NK-92 (cell line): ENCODE data around the gene SPSB1.
"Not testable (repeated sequence)": the region's sequence is repeated elsewhere in the genome, so short reads cannot be mapped to it uniquely, and the experiment has no call there.

Experiments
- DNase-seq: peaks from one replicate; lab custom pipeline; 2025; ENCODE audit not compliant: unreplicated experiment; lab: John Stamatoyannopoulos, UW

Gene SPSB1

GRCh38 chr1:9299571-9300541 is 7.2 kb downstream of the SPSB1 start:
- DNase-seq: not testable (repeated sequence)

DNA sequence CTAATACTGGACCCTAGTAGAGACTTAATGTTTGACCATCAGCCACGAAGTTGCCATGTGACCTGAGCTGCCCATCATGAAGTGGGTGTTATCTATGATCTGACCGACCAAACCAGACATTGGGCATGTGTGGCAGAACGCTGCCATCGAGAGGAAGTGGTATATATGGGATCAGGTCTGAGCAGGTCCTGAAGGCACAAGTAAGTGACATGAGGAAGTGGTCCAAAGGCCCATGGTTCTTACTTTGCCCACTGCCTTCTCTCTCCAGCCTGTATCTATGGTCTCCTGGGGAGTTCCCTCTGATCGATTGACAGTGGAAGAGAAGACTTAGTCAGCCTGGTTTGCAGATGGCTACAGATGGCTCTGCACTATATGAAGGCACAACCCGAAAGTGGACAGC is 7.9 kb downstream of the SPSB1 start:
- DNase-seq: no peak

DNA sequence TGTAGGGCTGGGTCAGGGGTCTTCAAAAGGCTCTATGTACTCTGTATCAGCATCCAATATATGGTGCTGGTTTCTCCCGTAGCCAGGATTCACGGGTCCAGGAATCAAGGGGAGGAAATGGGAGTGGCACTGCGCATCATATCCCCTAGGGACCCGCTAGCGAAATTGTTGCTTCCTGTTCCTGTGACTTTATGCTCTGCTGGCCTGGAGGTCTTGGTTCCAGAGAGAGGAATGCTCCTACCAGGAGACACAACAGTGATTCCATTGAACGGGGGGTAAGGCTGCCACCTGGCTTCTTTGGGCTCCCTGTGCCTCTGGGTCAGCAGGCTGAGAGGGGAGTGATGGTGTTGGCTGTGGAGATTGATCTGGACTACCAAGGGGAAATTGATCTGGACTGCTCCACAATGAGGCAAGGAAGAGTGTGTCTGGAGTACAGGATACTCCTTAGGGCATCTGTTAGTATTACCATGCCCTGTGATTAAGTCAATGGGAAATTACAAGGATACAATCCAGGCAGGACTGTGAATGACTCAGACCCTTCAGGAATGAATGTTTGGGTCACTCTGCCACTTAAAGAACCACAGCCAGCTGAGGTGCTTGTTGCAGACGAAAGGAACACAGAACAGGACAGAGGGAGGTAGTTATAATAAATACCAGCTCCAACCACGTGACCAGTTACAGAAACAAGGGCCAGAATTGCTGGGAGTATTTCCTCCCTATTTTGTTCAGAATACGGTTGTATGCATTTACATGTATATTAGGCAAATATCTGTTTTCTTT is 10.2 kb downstream of the SPSB1 start:
- DNase-seq: no peak

DNA sequence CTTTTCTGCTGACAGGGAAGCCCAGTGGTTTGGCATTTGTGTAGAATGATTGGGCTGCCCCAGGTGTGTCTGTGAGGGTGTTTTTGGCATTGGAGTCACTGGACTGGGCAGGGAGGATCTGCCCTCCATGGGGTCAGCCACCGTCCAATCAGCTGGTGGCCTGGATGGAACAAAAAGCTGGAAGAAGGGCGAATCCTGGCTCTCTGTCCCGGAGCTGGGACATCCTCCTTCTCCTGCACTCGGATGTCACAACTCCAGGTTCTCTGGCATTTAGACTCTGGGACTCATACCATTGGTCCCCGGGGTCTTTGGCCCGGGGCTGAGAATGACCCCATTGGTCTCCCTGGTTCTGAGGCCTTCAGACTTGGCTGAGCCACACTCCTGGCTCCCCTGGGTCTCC is 11.2 kb downstream of the SPSB1 start:
- no peak for DNase-seq

- no peak for DNase-seq
These were observed 12.5 kb downstream of the SPSB1 start for GRCh38 chr1:9305216-9305615.

- no peak for DNase-seq
These were observed 13.3 kb downstream of the SPSB1 start for GRCh38 chr1:9306006-9306405.

DNA sequence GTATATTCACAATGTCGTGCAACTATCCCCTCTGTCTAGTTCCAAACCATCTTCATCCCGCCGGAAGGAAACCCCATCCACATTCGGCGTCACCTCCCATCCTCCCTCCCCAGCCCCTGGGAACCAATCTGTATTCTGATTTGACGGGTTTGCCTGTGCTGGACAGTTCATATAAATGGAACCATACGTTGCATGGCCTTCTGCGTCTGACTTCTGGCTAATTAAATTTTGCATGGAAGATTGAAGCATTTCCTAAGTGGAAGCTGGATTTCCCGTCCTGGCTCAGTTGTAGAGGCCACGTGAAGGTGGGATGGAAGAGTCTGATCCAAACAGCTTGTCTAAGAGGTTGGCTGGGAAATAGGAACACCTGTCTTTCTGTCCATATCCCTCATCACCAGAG is 14.6 kb downstream of the SPSB1 start:
- DNase-seq: no peak

- DNase-seq: no peak
These were observed 15.6 kb downstream of the SPSB1 start for GRCh38 chr1:9308236-9308785.

DNA sequence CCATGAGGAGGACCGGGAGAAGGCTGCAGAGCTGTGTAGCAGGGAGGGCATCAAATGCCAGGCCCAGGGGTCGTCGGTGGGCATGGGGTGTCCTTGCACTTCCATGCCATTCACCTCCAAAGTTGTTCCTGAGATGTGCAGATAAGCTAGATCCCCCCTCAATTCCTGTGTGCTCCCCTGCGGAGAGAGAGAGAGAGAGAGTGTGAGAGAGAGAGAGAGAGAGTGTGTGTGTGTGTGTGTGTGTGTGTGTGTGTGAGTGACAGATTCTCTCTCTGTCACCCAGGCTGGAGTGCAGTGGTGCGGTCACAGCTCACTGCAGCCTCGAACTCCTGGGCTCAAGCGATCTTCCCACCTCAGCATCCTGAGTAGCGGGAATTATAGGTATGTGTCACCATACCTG is 16.4 kb downstream of the SPSB1 start:
- no peak for DNase-seq

DNA sequence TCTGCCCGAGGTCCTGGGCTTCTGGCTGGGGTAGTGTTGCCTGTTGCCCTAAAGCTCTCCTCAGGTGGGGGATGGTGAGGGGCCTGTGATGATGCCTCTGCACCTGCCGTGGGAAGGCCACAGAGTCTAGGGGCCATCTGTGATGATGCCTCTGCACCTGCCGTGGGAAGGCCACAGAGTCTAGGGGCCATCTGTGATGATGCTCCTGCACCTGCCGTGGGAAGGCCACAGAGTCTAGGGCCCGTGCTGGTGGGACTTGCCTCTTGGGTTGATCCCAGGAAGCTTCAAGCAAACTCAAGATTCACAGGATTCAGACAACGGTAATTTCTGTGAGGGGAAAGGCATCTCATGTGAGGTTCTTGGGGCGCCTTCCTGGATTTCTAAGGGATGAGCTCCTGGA is 17.3 kb downstream of the SPSB1 start:
- DNase-seq: no peak

DNA sequence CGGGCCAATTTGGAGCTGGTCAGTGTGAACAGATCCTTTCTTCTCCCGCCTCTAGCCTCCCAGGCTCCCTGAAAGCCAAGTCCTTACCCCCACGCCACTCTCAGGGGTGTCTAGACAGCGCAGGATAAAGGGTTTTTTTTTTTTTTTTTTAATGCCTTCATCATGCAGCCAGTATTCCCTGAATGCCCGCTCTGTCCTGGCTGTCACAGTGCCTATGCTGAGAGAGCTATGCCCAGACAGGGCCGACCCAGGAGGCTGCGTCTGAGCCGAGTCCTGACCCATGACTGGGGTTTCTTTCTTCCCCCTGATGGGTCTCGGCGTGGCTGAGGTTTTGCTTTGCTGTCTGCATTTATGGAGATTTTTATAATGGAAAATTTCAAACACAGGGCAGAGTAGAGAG is 18.3 kb downstream of the SPSB1 start:
- DNase-seq: no peak

DNA sequence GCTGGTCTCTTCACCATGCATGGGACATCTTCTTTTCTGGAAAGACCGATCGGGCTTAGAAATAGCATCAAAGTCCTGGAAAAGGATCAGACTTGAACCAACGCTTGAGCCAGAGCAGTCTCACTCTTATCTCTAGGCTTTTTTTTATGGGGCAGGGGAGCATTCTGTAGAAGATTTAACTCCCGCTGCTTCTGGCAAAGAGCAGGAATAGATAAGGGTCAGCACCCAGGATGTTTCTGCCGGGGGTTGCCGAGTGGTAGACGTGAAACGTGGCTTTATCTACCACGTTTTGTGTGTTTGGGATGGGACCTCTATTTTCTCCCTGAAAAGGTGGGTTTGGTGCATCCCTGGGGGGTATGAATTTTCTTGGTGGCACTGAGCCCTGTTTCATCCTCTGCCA is 18.8 kb downstream of the SPSB1 start:
- DNase-seq: no peak

GRCh38 chr1:9312168-9312720 is 19.6 kb downstream of the SPSB1 start:
- DNase-seq: no peak

- no peak for DNase-seq
These were observed 20.9 kb downstream of the SPSB1 start for GRCh38 chr1:9313576-9313975.

DNA sequence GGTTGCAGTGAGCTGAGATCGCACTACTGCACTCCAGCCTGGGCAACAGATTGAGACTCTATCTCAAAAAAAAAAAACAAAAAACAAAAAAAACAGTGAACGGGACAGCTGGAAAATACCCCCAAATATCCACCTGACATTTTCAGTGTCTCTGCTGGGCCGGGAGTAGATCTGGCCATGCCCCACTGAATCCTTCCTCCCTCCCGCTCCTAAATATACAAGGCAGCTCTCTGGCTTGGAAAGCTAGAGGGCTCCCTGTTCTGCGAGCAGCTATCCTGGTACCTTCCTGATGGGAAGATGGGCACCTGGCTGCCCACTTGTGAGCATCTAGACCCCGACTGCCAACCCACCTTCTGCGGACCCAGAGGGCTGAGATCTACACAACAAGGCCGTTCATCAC is 21.4 kb downstream of the SPSB1 start:
- DNase-seq: no peak

DNA sequence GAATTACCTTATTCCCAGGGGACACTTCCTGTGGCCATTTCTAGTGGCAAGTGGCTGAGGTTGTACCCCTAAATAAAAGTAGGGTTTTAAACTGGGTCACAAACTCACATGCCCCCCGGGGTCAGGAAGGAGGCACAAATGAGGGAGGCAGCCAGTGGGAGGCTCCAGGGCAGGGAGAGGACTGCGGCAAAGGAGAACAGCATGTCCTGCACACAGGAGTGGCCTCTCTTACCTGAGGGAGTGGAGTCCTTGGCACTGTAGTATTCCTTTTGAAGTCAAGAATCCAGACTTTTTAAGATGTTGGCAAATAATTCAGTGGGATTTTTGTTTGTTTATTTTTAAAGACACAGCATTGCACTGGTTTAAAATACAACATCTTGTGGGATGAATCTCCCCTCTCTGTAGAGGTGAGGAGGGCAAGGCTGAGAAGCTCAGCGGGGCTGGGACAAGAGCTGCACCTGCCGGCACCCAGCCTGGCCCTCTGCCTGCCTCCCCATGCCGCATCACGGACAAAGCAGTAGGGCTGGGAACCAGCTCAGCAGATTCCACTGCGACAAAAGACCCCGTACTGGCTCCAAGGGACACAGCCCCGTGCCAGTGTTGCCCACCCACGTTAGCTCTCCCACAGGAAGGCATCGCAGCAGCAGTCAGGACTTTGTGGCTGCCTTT is 22.2 kb downstream of the SPSB1 start:
- DNase-seq: no peak

DNA sequence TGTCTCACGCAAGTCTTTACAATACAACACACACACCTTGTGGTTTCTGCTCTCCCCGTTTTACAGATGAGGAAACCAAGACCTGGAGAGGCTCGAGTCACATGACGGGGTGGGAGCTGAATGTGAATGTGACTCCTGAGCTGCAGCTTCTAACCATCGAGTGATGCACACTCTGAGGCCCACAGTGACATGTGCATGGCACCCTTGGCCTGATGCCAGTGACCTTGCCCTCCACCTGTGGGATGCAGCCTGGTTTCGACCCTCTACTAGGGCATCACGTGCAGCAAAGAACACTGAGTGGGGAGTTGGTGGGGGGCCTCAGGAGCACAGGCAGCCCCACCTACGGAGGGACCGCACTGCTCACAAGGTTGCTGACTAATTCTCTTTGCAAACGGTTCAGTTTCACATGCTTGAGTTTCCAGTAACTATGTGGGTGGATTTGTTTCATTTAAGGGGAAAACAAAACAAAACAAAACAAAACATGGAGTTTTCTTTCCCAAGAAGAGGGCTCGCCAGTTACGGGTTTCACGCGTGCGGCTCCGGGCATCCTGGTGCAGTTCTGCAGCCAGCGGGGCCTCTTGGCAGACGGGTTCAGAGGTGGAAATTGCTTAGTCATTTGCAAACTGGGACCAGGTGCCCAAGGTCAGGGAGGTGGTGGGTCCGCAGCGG is 22.9 kb downstream of the SPSB1 start:
- DNase-seq: no peak

- DNase-seq: no peak
These were observed 23.4 kb downstream of the SPSB1 start for GRCh38 chr1:9316080-9316444.

GRCh38 chr1:9316512-9316911 is 23.8 kb downstream of the SPSB1 start:
- DNase-seq: no peak

- DNase-seq: no peak
These were observed 24.4 kb downstream of the SPSB1 start for GRCh38 chr1:9317072-9317471.
